ES-I3 (cell line): ENCODE data around the gene CLRN3.

Experiments used
- H3K36me3 ChIP-seq: 2 replicates; pipeline ENCODE4 v1.6.1; 2013; ENCODE audit warnings: mild to moderate bottlenecking, low read length, control low read depth, moderate library complexity; ENCODE audit not compliant: insufficient read depth
- H3K4me1 ChIP-seq: 2 replicates; pipeline ENCODE4 v1.6.1; 2013; ENCODE audit warnings: mild to moderate bottlenecking, control low read depth, low read length; ENCODE audit not compliant: insufficient read depth
- H3K9ac ChIP-seq: 2 replicates; pipeline ENCODE4 v1.6.1; 2013; ENCODE audit warnings: low read depth, mild to moderate bottlenecking, low read length, moderate library complexity
- H3K9me3 ChIP-seq: 2 replicates; pipeline ENCODE4 v1.6.1; 2013; ENCODE audit warnings: mild to moderate bottlenecking, low read length, moderate library complexity; ENCODE audit not compliant: control insufficient read depth, insufficient read depth

The CLRN3 gene

DNA sequence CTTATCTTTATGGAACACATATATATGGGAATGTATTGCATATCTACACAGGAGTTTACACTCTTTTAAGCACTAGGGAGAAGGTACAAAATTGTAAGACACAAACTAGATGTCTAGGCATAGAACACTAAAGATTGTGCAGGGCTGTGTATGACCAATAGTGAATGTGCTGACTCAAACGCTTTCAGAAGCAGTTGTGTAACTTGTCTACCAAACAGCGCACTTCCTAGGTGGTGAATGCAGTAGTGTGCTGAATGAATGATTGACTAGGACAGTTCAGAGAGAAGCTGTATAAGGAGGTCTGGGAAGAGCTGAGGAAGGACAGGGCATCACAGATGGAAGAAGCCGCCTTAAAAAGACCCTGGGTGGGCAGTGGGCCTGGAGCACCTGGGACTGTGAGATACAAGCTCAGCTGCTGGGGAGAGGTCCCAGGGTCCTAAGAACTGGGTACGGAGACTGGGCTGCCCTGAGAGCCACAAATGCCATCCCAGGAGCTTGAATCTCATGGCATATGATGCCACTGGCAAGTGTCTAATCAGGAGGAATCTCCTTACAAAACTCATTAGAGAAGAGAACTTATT is 14.2 kb downstream of the CLRN3 start:
- no peaks in the 10 kb centered on the region for H3K36me3 ChIP-seq
- H3K9me3 ChIP-seq: no peaks in the 10 kb centered on the region
- no peak overlapping the region for H3K9ac ChIP-seq
- no peaks in the 10 kb centered on the region for H3K4me1 ChIP-seq

- Histone ChIP-seq H3K36me3 (no peaks in the 10 kb centered on the region), H3K9me3 (no peaks in the 10 kb centered on the region), H3K9ac (no peak overlapping the region), H3K4me1 (no peaks in the 10 kb centered on the region)
These were observed 15.0 kb downstream of the CLRN3 start for GRCh38 chr10:127877699-127878098.

DNA sequence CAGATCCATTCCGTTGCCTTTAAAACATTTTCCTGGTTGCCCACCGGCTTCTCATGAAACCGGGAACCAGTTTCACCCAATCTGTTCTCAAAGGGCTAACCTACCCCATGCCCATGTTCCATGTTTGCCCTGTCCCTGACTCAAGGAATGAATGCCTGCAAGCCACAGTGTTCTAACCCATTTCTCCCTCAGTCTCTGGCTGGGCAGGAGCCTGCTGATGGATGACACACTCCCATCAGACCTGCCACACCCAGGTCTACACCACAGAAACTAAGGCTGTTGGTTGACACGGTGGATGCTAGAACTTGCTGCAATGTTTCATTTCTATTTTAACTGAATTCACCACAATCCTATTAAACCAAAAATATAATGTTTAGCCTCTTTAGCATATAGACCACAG is 15.6 kb downstream of the CLRN3 start:
- Histone ChIP-seq H3K36me3 (no peaks in the 10 kb centered on the region), H3K9ac (no peak overlapping the region), H3K4me1 (no peaks in the 10 kb centered on the region), H3K9me3 (no peaks in the 10 kb centered on the region)

DNA sequence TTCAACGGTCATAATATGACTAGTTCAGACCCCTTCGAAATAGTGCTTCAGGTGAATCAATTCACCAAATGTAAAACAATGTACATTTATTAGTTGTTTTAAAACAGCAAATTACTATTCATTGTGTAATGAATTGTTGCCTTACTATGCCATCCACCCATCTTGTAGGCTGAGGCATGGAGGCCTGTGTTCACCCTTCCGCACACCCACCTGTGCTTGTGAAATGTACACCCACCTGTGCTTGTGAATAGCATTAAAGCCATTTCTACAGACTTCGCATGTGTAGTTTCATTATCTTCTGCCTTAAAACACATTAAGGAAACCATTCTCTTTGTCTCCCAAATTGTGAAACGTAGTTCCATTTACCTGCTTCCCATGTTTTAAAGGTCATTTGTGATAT is 16.8 kb downstream of the CLRN3 start:
- no peaks in the 10 kb centered on the region for H3K9me3 ChIP-seq
- H3K4me1 ChIP-seq: no peaks in the 10 kb centered on the region
- H3K9ac ChIP-seq: no peak overlapping the region
- no peaks in the 10 kb centered on the region for H3K36me3 ChIP-seq

DNA sequence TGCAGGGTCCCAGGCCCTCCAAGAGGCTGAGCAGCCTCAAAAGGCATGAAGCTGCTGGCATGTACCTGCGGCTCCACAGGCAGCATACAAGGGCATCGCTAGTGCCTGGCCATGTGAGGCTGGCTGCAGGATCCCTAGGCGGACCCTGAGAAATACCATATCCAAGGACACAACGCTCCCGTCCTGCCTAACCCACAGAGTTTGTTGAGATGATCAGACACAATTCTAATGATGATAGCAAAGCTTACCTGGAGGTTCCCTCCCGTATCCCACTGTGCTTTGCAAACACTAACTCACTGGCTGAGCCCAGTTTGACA is 17.3 kb downstream of the CLRN3 start:
- Histone ChIP-seq H3K4me1 (no peaks in the 10 kb centered on the region), H3K9ac (no peak overlapping the region), H3K9me3 (no peaks in the 10 kb centered on the region), H3K36me3 (no peaks in the 10 kb centered on the region)

- H3K4me1 ChIP-seq: no peaks in the 10 kb centered on the region
- no peaks in the 10 kb centered on the region for H3K9me3 ChIP-seq
- no peak overlapping the region for H3K9ac ChIP-seq
- H3K36me3 ChIP-seq: no peaks in the 10 kb centered on the region
These were observed 17.9 kb downstream of the CLRN3 start for GRCh38 chr10:127874671-127875448.

DNA sequence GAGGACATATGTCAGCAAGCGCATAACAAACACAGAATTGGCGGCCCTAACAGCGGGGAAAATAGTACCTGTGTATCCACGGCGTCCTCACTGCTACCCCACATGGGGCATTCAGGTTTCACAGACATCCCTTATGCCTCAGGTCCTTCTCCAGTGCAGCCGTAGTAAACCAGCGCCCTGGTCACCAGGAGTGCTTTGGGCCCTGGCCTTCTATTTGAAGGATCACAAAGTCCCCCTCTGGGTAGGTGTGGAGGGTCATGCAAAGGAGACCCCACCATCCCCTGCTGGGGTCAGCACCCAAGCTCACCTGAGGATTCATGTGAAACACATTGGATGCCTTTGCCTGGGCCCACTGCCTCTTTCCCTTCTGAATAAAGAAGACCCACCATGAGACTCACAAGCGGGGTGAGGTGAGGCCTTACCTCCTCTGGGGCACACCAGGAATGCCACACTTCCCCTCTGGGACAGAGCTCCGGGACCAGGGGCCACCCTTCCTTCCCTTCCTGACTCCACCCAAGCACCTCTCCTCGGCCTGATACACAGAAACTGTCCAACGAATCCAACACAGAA is 18.8 kb downstream of the CLRN3 start:
- Histone ChIP-seq H3K9me3 (no peaks in the 10 kb centered on the region; the same call in 1 of the 2 replicates), H3K9ac (no peak overlapping the region), H3K36me3 (no peaks in the 10 kb centered on the region), H3K4me1 (no peaks in the 10 kb centered on the region)

- Histone ChIP-seq H3K9ac (no peak overlapping the region), H3K4me1 (no peaks in the 10 kb centered on the region), H3K9me3 (no peaks in the 10 kb centered on the region; the same call in 1 of the 2 replicates), H3K36me3 (no peaks in the 10 kb centered on the region)
These were observed 19.7 kb downstream of the CLRN3 start for GRCh38 chr10:127872871-127873600.

DNA sequence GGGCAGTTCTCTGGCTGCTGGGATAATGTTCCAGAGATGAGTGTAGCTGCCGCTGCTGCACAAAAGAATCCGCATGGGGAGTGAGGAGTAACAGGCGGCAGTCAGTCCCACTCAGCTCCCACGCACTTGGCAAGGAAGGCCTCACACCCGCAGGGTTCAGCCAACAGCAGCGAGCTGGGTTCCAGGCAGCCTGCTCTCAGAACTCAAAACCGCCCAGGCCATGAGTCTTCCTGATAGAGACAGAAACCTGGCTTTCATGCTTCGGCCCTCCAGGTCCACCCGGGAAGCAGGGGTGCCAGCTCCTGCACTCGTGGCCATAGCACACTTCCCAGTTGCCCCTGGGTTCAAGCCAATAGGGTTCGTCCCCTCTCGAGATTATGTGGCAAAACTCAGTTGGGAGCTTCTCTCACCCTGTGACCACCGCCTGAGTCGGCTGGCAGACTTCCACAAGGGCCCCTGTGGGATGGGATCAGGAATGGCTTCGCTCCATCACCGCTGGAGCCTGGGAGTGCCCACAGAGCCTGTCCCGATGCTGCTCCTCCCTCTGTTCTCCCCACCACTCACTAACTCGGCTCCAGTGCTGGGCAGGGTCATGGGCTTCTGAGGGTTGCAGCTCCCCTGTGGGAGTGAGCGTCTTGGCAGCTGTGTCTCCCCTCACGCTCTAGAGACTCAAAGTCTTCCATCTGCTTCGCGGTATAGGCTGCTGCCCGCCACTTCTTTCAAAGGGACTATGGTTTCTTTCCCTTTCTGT is 20.6 kb downstream of the CLRN3 start:
- H3K9me3 ChIP-seq: no peaks in the 10 kb centered on the region; the same call in 1 of the 2 replicates
- H3K36me3 ChIP-seq: no peaks in the 10 kb centered on the region
- no peaks in the 10 kb centered on the region for H3K4me1 ChIP-seq
- H3K9ac ChIP-seq: no peak overlapping the region

DNA sequence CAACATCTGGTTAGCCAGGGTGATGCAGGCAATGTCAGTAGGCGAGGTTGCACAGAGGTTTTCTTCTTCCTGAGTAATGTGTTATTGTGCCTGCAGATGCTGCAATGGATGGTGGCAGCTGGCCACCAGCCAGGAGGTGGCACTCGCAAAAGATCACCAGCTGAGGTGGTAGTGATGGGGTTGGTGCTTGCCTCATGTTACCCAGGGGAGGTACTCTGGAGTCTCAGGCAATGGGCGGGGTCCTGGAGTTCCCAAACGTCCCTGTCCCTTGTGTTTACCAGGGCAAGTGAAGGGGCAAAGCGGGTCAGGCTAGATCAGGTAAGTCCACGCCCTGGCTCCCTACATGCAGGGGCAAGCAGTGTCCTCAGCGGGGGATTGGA is 21.1 kb downstream of the CLRN3 start:
- H3K9me3 ChIP-seq: no peaks in the 10 kb centered on the region; the same call in 1 of the 2 replicates

DNA sequence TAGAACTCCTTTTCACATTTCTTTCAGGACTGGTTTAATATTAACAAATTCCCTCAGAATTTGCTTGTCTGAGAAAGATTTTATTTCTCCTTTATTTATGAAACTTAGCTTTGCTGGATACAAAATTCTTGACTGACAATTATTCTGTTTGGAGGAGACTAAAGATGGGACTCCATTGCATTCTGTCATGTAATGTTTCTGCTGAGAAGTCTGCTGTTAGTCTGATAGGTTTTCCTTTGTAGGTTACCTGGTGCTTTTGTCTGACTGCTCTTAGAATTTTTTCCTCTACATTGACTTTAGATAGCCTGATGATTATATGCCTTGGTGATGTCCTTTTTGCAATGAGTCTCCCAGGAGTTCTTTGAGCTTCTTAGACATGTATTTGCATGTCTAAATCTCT is 23.4 kb downstream of the CLRN3 start:
- no peaks in the 10 kb centered on the region for H3K4me1 ChIP-seq
- no peak overlapping the region for H3K9ac ChIP-seq
- H3K36me3 ChIP-seq: no peaks in the 10 kb centered on the region; the same call in 1 of the 2 replicates
- peaks cover 9% of the 10 kb centered on the region for H3K9me3 ChIP-seq

More for the DNA sequence above, 21.1 kb downstream of the CLRN3 start:
- no peak overlapping the region for H3K9ac ChIP-seq
- H3K36me3 ChIP-seq: no peaks in the 10 kb centered on the region
- H3K4me1 ChIP-seq: no peaks in the 10 kb centered on the region

DNA sequence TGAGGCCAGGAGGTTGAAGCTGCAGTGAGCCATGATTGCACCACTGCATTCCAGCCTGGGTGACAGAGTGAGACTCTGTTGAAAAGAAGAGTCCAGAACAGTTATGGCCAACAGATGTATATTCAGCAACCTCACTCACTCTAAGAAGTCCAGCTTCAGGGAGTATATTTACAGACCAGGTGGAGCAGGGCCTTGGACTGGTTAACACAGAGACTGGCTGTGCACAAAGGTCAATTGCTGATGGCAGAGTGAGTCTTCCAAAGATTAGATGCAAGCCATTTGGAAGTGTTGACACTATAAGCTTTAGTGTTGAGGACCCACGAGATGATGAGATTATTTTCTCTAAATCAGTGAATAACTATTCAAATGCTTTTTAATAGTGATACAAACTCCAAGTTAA is 24.9 kb downstream of the CLRN3 start:
- no peaks in the 10 kb centered on the region; the same call in 1 of the 2 replicates for H3K36me3 ChIP-seq
- peaks cover 24% of the 10 kb centered on the region for H3K9me3 ChIP-seq
- no peak overlapping the region for H3K9ac ChIP-seq
- no peaks in the 10 kb centered on the region for H3K4me1 ChIP-seq

GRCh38 chr10:127866276-127867013 is 26.3 kb downstream of the CLRN3 start:
- no peaks in the 10 kb centered on the region; the same call in 1 of the 2 replicates for H3K36me3 ChIP-seq
- no peaks in the 10 kb centered on the region for H3K4me1 ChIP-seq
- peaks cover 31% of the 10 kb centered on the region for H3K9me3 ChIP-seq
- H3K9ac ChIP-seq: no peak overlapping the region
